ENCODE data around the gene ERH. TPM values are rescaled to one million over a fixed set of nuclear protein-coding genes. Genes with fewer than 3 reads are reported as not detected.

Gene ERH
- total and polyA plus RNA-seq, 2 donors (not counting 1 experiment from before 2014, with no cell fraction given), result 29.3 to 169 TPM

DNA sequence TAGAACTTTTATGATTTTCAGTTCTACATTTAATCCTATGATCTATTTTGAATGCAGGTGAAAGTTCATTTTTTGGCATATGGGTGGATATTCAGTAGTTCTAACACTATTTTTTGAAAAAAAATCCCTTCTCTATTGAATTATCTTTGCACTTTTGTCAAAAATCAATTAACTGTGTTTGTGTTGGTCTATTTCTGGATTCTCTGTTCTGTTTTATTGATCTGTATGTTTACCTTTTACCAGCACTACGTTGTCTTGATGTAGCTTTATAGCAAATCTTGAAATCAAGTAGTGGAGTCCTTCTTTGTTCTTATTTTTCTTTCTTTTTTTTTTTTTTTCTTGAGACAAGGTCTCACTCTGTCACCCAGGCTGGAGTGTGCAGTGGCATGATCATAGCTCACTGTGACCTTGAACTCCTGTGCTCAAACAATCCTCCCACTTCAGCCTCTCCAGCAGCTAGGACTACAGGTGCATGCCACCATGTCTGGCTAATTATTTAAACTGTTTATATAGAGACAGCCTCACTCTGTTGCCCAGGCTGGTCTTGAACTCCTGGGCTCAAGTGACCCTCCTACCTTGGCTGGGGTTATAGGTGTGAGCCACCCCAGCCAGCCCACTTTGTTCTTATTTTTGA, 32.3 kb upstream of the ERH start:
- no CpG with 5 or more reads among the region's 1 CpG for WGBS (ENCODE audit: insufficient coverage)
- Mint-ChIP-seq H3K27me3 (no peaks in the 10 kb centered on the region), H3K9me3 (ENCODE audit: insufficient read depth) (peaks cover 5% of the 10 kb centered on the region), H3K4me1 (peaks cover 43% of the 10 kb centered on the region), H3K4me3 (no peak overlapping the region), H3K27ac (peak overlapping the region; percentile 44)
- Histone ChIP-seq H3K4me1 (ENCODE audit: control insufficient read depth in 2 of 2, insufficient read depth in 2 of 2, low read length in 2 of 2) (peaks cover 13 to 18% of the 10 kb centered on the region in 2 donors), H3K9ac (ENCODE audit: low read length) (no peak overlapping the region), H3K27ac (ENCODE audit: low read length in 2 of 2) (no peak overlapping the region), H3K9me3 (ENCODE audit: control extremely low read depth in 1 of 3, control insufficient read depth in 2 of 3, insufficient read depth in 1 of 3, low read length in 2 of 3) (peaks cover 0 to 3% (median 2%) of the 10 kb centered on the region in 3 donors), H3K4me2 (replicated peaks; ENCODE audit: low read depth, low read length, poor library complexity, severe bottlenecking) (no peak overlapping the region), H3K79me2 (ENCODE audit: control insufficient read depth, insufficient read depth, low read length) (peaks cover 39% of the 10 kb centered on the region), H3K4me3 (ENCODE audit: control extremely low read depth in 1 of 5, extremely low read depth in 1 of 5, insufficient read depth in 1 of 5, low read depth in 2 of 5, low read length in 4 of 5) (no peak overlapping the region), H2AFZ (ENCODE audit: insufficient read depth, low read depth, low read length, poor library complexity, severe bottlenecking) (no peak overlapping the region), H4K20me1 (ENCODE audit: control insufficient read depth, insufficient read depth, low read length, poor library complexity, severe bottlenecking) (no peaks in the 10 kb centered on the region), H3K36me3 (replicated peaks in 1 of 2; ENCODE audit: control extremely low read depth in 1 of 2, control insufficient read depth in 1 of 2, extremely low read depth in 1 of 2, insufficient read depth in 2 of 2, low read length in 1 of 2) (peaks cover 10 to 14% of the 10 kb centered on the region in 2 experiments), H3K27me3 (replicated peaks in 1 of 4; ENCODE audit: control extremely low read depth in 1 of 4, control insufficient read depth in 3 of 4, insufficient read depth in 4 of 4, low read length in 3 of 4) (no peaks in the 10 kb centered on the region)
- DNase-seq, result no peak
- ChIA-PET CTCF (no interaction called here), POLR2A (no interaction called here)
- ATAC-seq (ENCODE audit: low read depth), result no peak
- intact Hi-C loops (cut with micrococcal nuclease), result no loop called here
- TF ChIP-seq, protein P1, sequence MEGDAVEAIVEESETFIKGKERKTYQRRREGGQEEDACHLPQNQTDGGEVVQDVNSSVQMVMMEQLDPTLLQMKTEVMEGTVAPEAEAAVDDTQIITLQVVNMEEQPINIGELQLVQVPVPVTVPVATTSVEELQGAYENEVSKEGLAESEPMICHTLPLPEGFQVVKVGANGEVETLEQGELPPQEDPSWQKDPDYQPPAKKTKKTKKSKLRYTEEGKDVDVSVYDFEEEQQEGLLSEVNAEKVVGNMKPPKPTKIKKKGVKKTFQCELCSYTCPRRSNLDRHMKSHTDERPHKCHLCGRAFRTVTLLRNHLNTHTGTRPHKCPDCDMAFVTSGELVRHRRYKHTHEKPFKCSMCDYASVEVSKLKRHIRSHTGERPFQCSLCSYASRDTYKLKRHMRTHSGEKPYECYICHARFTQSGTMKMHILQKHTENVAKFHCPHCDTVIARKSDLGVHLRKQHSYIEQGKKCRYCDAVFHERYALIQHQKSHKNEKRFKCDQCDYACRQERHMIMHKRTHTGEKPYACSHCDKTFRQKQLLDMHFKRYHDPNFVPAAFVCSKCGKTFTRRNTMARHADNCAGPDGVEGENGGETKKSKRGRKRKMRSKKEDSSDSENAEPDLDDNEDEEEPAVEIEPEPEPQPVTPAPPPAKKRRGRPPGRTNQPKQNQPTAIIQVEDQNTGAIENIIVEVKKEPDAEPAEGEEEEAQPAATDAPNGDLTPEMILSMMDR (IDR thresholded peaks at IDR 0.05), result no peak
- TF ChIP-seq EZH2 (IDR thresholded peaks at IDR 0.05; ENCODE audit: borderline replicate concordance, insufficient read depth, low read depth, low read length, poor library complexity, severe bottlenecking), result no peak

DNA sequence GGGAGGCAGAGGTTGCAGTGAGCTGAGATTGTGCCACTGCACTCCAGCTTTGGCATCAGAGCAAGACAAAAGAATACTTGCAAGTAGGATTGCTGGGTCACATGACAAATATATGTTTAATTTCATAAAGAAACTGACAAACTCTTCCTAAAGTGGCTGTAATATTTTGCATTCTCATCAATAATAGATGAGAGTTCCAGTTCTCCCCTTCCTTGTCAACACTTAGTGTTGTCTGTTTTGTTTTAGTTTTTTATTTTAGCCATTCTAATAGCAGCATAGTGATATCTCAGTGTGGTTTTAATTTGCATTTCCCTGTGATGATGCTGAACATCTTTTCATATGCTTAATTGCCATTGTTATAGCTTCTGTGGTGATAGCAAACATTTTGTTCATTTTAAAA, 31.5 kb upstream of the ERH start:
- CTCF ChIA-PET, result no interaction called here
- Histone ChIP-seq H3K4me1 (ENCODE audit: control insufficient read depth in 2 of 2, insufficient read depth in 2 of 2, low read length in 2 of 2) (peaks cover 10 to 13% of the 10 kb centered on the region in 2 donors), H3K4me3 (ENCODE audit: control extremely low read depth in 1 of 5, extremely low read depth in 1 of 5, insufficient read depth in 1 of 5, low read depth in 2 of 5, low read length in 4 of 5) (no peak overlapping the region), H2AFZ (ENCODE audit: insufficient read depth, low read depth, low read length, poor library complexity, severe bottlenecking) (no peak overlapping the region), H3K4me2 (replicated peaks; ENCODE audit: low read depth, low read length, poor library complexity, severe bottlenecking) (no peak overlapping the region), H3K36me3 (replicated peaks in 1 of 2; ENCODE audit: control extremely low read depth in 1 of 2, control insufficient read depth in 1 of 2, extremely low read depth in 1 of 2, insufficient read depth in 2 of 2, low read length in 1 of 2) (peaks cover 13 to 20% of the 10 kb centered on the region in 2 experiments), H3K9me3 (ENCODE audit: control extremely low read depth in 1 of 3, control insufficient read depth in 2 of 3, insufficient read depth in 1 of 3, low read length in 2 of 3) (peaks cover 0 to 3% (median 2%) of the 10 kb centered on the region in 3 donors), H4K20me1 (ENCODE audit: control insufficient read depth, insufficient read depth, low read length, poor library complexity, severe bottlenecking) (no peaks in the 10 kb centered on the region), H3K27me3 (replicated peaks in 1 of 4; ENCODE audit: control extremely low read depth in 1 of 4, control insufficient read depth in 3 of 4, insufficient read depth in 4 of 4, low read length in 3 of 4) (no peaks in the 10 kb centered on the region), H3K9ac (ENCODE audit: low read length) (no peak overlapping the region), H3K79me2 (ENCODE audit: control insufficient read depth, insufficient read depth, low read length) (peaks cover 32% of the 10 kb centered on the region), H3K27ac (ENCODE audit: low read length in 2 of 2) (no peak overlapping the region)
- intact Hi-C loops (cut with micrococcal nuclease), result loop anchor here (2.0 kb wide), 1 partner anchor 31 kb away; the partner anchor contains the start of genes ERH and SLC39A9
- Mint-ChIP-seq H3K4me3 (no peak overlapping the region), H3K27ac (peak overlapping the region; percentile 77), H3K27me3 (no peaks in the 10 kb centered on the region), H3K4me1 (peaks cover 35% of the 10 kb centered on the region), H3K9me3 (ENCODE audit: insufficient read depth) (peaks cover 5% of the 10 kb centered on the region)
- DNase-seq (no peak), ATAC-seq (ENCODE audit: low read depth) (no peak)
- no peak for TF ChIP-seq EZH2 (IDR thresholded peaks at IDR 0.05; ENCODE audit: borderline replicate concordance, insufficient read depth, low read depth, low read length, poor library complexity, severe bottlenecking)
- TF ChIP-seq, protein P1 (IDR thresholded peaks at IDR 0.05), result no peak
- POLR2A ChIA-PET, result interaction anchor here (1.2 kb wide), 1 partner anchor 31 kb away, joined by 4 read pairs; the partner anchor contains the start of genes ERH and SLC39A9
